Activated CD4-positive, alpha-beta T cell treated with anti-CD3 and anti-CD28 coated beads for 36 hours (primary cell): ENCODE measurements around the gene LIN28A. TPM values are rescaled to one million over a fixed set of nuclear protein-coding genes. Genes with fewer than 3 reads are reported as not detected.
A peak's percentile ranks its signal among the peaks of the same experiment; 100 is the strongest.

Source experiments
- ATAC-seq: fragments of 200-7000 bp; cut with Tn5 transposase; one replicate; pipeline ENCODE4 v1.10.0; 2021; ENCODE audit warnings: mild to moderate bottlenecking, moderate library complexity
- CTCF ChIA-PET: fragments of 350-600 bp; sonication (Branson Sonifier 250); formaldehyde crosslinking; loops from one replicate; lab custom pipeline; 2021; ENCODE audit warnings: antibody characterized with exemption; lab: Charles Lee
- POLR2A ChIA-PET: fragments of 350-600 bp; sonication (Branson Sonifier 250); formaldehyde crosslinking; loops from one replicate; lab custom pipeline; 2021; ENCODE audit warnings: antibody characterized with exemption, inconsistent platforms; lab: Charles Lee
- DNase-seq: peaks from one replicate; pipeline ENCODE4 v3.0.0-alpha.2; 2020
- H3K27ac Mint-ChIP-seq: one replicate; pipeline ENCODE4 v1.8.0; 2021; ENCODE audit warnings: mixed read lengths
- H3K27me3 Mint-ChIP-seq: one replicate; pipeline ENCODE4 v1.8.0; 2021; ENCODE audit warnings: mixed read lengths
- H3K36me3 Mint-ChIP-seq: one replicate; pipeline ENCODE4 v1.8.0; 2021; ENCODE audit warnings: low read depth, mixed read lengths
- H3K4me1 Mint-ChIP-seq: one replicate; pipeline ENCODE4 v1.8.0; 2021; ENCODE audit warnings: mixed read lengths
- H3K4me3 Mint-ChIP-seq: one replicate; pipeline ENCODE4 v1.8.0; 2021; ENCODE audit warnings: mild to moderate bottlenecking, moderate library complexity, mixed read lengths
- H3K9me3 Mint-ChIP-seq: one replicate; pipeline ENCODE4 v1.8.0; 2021; ENCODE audit warnings: low read depth, mixed read lengths
- intact Hi-C, 2 experiments: fragments of 100-400 bp; cut with DNase I in 1 of 2; cut with micrococcal nuclease in 1 of 2; formaldehyde crosslinking; loops; one replicate each; pipeline versions ENCODE4 v1.14.2 to v1.15.1; 2022 to 2024; cut with DNase I, micrococcal nuclease
- total RNA-seq, 2 experiments: library from RNA; stranded (reverse); gene quantifications; one replicate each; pipeline ENCODE4 v1.2.3, GENCODE V29; 2021

Gene LIN28A
- total RNA-seq, 2 experiments from 2014 or later = not detected

DNA sequence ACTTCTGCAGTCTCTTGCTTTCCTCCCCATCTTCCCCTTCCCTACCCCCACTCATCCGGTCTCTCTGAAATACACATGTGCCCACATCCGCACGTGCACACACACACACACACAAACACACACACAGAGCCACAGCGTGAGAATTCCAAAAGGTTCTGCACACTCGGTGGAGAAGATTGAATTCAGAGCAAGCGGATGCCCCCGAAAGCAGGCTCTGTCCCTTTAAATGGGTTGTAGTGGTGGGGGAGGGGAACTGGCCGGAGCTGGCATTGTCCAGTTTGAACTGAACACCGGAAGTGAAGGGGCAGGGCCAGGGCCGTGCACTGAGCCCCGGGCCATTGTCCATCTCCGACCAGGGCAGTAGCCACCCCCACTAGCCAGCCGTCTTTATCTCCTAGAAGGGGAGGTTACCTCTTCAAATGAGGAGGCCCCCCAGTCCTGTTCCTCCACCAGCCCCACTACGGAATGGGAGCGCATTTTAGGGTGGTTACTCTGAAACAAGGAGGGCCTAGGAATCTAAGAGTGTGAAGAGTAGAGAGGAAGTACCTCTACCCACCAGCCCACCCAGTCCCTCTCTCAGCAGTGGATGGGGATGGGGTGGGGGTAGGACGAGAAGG is 1.3 kb upstream of the LIN28A start:
- Mint-ChIP-seq H3K27ac (no peak overlapping the region), H3K27me3 (peaks cover 39% of the 10 kb centered on the region), H3K36me3 (no peaks in the 10 kb centered on the region), H3K4me3 (no peak overlapping the region), H3K4me1 (peaks cover 20% of the 10 kb centered on the region), H3K9me3 (no peaks in the 10 kb centered on the region)
- ATAC-seq = no peak
- intact Hi-C loops = no loop called here
- no peak for DNase-seq
- CTCF ChIA-PET = interaction anchor here (0.7 to 1.5 kb wide), 3 partner anchors 8 to 183 kb away, joined by 3 to 8 read pairs (median 3); no protein-coding TSS in a partner anchor
- POLR2A ChIA-PET = interaction anchor here (0.5 kb wide), 1 partner anchor 10 kb away, joined by 3 read pairs; no protein-coding TSS in a partner anchor

DNA sequence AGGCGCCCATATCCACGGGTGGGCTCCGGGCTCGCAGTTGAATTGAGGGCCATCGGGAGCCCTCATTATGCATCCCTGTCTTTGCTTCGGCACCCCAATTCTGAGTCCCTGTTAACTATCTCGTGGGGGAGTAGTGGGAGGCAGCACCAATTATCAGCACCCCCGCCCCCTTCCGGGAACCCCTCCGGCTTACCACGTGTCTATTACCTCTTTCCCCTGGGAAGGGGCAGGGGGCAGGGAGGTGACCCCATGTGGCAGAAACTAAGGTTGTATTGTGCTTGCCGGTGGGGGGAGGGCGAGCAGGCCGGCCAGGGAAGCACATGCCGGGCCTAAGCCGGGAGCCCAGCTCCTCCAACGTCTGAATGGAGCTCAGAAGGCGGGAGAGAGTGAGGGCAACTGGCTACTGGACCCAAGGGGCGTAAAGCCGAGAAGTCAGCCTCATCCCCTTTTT is 1.0 kb downstream of the LIN28A start:
- H3K4me1 Mint-ChIP-seq = peaks cover 20% of the 10 kb centered on the region
- peaks cover 43% of the 10 kb centered on the region for H3K27me3 Mint-ChIP-seq
- H3K27ac Mint-ChIP-seq = no peak overlapping the region
- ChIA-PET POLR2A (no interaction called here), CTCF (interaction anchor here (0.6 to 1.0 kb wide), 3 partner anchors 16 to 266 kb away, joined by 3 read pairs; no protein-coding TSS in a partner anchor)
- H3K4me3 Mint-ChIP-seq = no peak overlapping the region
- intact Hi-C loops = loop anchor here in 1 of 2 experiments (5.0 to 10.0 kb wide), 2 partner anchors 34 to 307 kb away; no protein-coding TSS in a partner anchor
- H3K9me3 Mint-ChIP-seq = no peaks in the 10 kb centered on the region
- H3K36me3 Mint-ChIP-seq = no peaks in the 10 kb centered on the region
- DNase-seq (no peak), ATAC-seq (no peak)

DNA sequence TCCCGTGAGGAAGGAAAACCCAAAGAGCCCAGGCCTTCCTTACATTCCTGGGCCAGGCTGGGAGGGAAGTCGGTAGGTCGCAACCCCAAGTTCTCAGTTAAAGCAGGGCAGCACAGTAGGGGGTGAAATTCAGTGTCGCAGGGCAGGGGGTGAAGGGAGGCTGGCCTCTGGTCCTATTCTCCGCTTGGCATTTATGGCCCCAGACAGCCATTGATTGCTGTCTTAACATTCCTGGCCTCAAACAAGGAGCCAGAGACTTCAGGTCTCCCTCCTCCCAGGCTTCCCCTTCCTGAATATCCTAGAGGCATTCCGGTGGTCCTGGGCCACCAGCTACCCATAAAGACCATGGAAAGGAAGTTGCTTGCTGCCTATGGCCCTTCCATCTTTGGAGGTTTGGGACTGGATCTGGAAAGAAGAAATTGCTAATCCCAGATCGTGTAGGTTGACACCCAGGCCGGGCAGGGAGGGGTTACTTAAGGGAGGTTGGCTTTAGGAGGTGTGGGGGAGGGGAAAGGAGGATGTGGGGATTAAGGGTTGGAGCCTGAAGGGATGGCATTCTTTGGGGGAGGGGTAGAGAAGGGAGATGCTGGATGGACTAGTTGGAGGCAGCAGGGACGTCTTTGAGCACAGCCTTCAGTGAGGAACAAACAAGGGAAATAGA is 1.7 kb downstream of the LIN28A start:
- H3K36me3 Mint-ChIP-seq = no peaks in the 10 kb centered on the region

DNA sequence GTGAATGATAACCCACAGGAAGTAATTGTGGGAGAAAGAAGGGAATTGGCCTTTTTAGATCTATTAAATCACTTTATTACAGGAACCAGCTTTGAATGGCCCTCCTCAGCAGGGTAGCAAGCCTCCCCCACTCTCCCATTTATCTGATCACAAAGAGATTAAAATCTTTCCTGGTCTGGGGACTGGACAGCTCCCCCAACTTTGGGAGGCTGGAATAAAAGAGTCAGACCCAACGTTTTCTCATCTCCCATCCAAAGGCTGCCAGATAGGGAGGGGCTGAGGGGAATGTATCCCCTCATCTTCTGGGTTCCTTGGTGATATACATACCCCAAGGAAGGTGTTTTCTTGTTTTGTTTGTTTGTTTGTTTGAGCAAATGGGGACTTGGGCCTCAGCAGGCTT is 2.4 kb downstream of the LIN28A start:
- intact Hi-C loops = loop anchor here in 1 of 2 experiments (5.0 to 10.0 kb wide), 2 partner anchors 36 to 308 kb away; no protein-coding TSS in a partner anchor
- DNase-seq (no peak), ATAC-seq (no peak)
- Mint-ChIP-seq H3K27ac (no peak overlapping the region), H3K36me3 (no peaks in the 10 kb centered on the region), H3K9me3 (no peaks in the 10 kb centered on the region), H3K27me3 (peaks cover 43% of the 10 kb centered on the region), H3K4me1 (peaks cover 20% of the 10 kb centered on the region), H3K4me3 (no peak overlapping the region)
- POLR2A ChIA-PET = interaction anchor here (0.5 kb wide), 1 partner anchor 309 kb away, joined by 3 read pairs; no protein-coding TSS in a partner anchor
- CTCF ChIA-PET = interaction anchor here (0.6 kb wide), 1 partner anchor 147 kb away, joined by 3 read pairs; no protein-coding TSS in a partner anchor

More for the DNA sequence above, 1.7 kb downstream of the LIN28A start:
- ChIA-PET POLR2A (no interaction called here), CTCF (interaction anchor here (0.6 to 1.0 kb wide), 2 partner anchors 147 to 267 kb away, joined by 3 read pairs; no protein-coding TSS in a partner anchor)
- no peak overlapping the region for H3K27ac Mint-ChIP-seq
- DNase-seq (no peak), ATAC-seq (no peak)
- peaks cover 43% of the 10 kb centered on the region for H3K27me3 Mint-ChIP-seq
- no peaks in the 10 kb centered on the region for H3K9me3 Mint-ChIP-seq
- no peak overlapping the region for H3K4me3 Mint-ChIP-seq
- peaks cover 20% of the 10 kb centered on the region for H3K4me1 Mint-ChIP-seq
- intact Hi-C loops = loop anchor here in 1 of 2 experiments (5.0 to 10.0 kb wide), 2 partner anchors 35 to 308 kb away; no protein-coding TSS in a partner anchor

GRCh38 chr1:26417111-26417759 is 6.6 kb downstream of the LIN28A start:
- H3K4me3 Mint-ChIP-seq = no peak overlapping the region
- intact Hi-C loops = loop anchor here (1.0 to 10.0 kb wide), 7 partner anchors 54 to 312 kb away; no protein-coding TSS in a partner anchor
- ChIA-PET POLR2A (interaction anchor here (0.7 to 1.2 kb wide), 2 partner anchors 53 to 128 kb away, joined by 3 to 4 read pairs; no protein-coding TSS in a partner anchor), CTCF (interaction anchor here (0.5 to 3.3 kb wide), 60 partner anchors 8 to 1743 kb away, joined by 3 to 40 read pairs (median 5); partner anchors contain the start of genes DHDDS, SH3BGRL3, TENT5B and ZNF593)
- H3K9me3 Mint-ChIP-seq = no peaks in the 10 kb centered on the region
- peaks cover 19% of the 10 kb centered on the region for H3K27me3 Mint-ChIP-seq
- no peaks in the 10 kb centered on the region for H3K4me1 Mint-ChIP-seq
- no peaks in the 10 kb centered on the region for H3K36me3 Mint-ChIP-seq
- DNase-seq (peak; percentile 93), ATAC-seq (peak; percentile 100)
- H3K27ac Mint-ChIP-seq = no peak overlapping the region

DNA sequence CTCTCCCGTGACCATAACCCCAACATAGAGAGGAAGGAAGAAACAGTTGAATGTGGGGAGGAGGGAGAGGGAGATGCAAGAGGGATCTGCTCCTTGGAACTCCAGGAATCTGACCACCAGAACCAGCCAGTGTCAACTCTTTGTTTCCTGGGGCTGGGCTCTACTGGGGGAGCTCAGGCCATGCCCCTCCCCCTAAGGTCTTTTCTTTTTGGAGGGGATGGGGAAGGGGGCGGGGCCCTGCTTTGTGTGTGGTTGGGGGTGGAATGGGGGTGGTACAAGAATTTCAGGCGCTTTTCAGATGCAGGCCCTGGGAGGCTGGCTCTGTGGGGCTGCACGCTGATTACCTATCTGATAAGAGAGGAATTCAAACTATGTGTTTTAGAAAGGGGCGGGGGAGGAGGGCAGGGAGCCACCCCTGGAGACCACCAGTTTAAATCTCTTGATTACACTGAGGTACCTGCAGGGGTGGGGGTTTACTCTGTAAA is 8.3 kb downstream of the LIN28A start:
- POLR2A ChIA-PET = no interaction called here
- H3K9me3 Mint-ChIP-seq = no peaks in the 10 kb centered on the region
- H3K27me3 Mint-ChIP-seq = peaks cover 10% of the 10 kb centered on the region
- intact Hi-C loops = loop anchor here in 1 of 2 experiments (10.0 kb wide), 1 partner anchor 314 kb away; no protein-coding TSS in a partner anchor
- CTCF ChIA-PET = interaction anchor here (1.5 to 2.3 kb wide), 3 partner anchors 13 to 133 kb away, joined by 5 to 15 read pairs (median 10); partner anchors contain the start of gene DHDDS
- no peak overlapping the region for H3K4me3 Mint-ChIP-seq
- DNase-seq (no peak), ATAC-seq (no peak)
- no peaks in the 10 kb centered on the region for H3K36me3 Mint-ChIP-seq
- no peaks in the 10 kb centered on the region for H3K4me1 Mint-ChIP-seq
- no peak overlapping the region for H3K27ac Mint-ChIP-seq

- POLR2A ChIA-PET = no interaction called here
- intact Hi-C loops = loop anchor here in 1 of 2 experiments (10.0 kb wide), 1 partner anchor 315 kb away; no protein-coding TSS in a partner anchor
- Mint-ChIP-seq H3K27me3 (peaks cover 7% of the 10 kb centered on the region), H3K4me1 (no peaks in the 10 kb centered on the region), H3K36me3 (no peaks in the 10 kb centered on the region), H3K27ac (no peak overlapping the region), H3K4me3 (no peak overlapping the region), H3K9me3 (no peaks in the 10 kb centered on the region)
- CTCF ChIA-PET = interaction anchor here (0.7 to 2.1 kb wide), 5 partner anchors 13 to 250 kb away, joined by 3 to 10 read pairs (median 4); partner anchors contain the start of genes DHDDS and ZNF593
- no peak for DNase-seq
- ATAC-seq = no peak
Observed at GRCh38 chr1:26419494-26419893, 8.9 kb downstream of the LIN28A start.

- POLR2A ChIA-PET = no interaction called here
- Mint-ChIP-seq H3K9me3 (no peaks in the 10 kb centered on the region), H3K4me3 (no peak overlapping the region), H3K4me1 (peaks cover 17% of the 10 kb centered on the region), H3K27me3 (peaks cover 2% of the 10 kb centered on the region), H3K36me3 (peaks cover 8% of the 10 kb centered on the region), H3K27ac (no peak overlapping the region)
- ATAC-seq (no peak), DNase-seq (no peak)
- CTCF ChIA-PET = interaction anchor here (1.5 to 4.1 kb wide), 2 partner anchors 12 to 14 kb away, joined by 3 to 29 read pairs; no protein-coding TSS in a partner anchor
- intact Hi-C loops = no loop called here
Observed at GRCh38 chr1:26429721-26430120, 19.1 kb downstream of the LIN28A start.

DNA sequence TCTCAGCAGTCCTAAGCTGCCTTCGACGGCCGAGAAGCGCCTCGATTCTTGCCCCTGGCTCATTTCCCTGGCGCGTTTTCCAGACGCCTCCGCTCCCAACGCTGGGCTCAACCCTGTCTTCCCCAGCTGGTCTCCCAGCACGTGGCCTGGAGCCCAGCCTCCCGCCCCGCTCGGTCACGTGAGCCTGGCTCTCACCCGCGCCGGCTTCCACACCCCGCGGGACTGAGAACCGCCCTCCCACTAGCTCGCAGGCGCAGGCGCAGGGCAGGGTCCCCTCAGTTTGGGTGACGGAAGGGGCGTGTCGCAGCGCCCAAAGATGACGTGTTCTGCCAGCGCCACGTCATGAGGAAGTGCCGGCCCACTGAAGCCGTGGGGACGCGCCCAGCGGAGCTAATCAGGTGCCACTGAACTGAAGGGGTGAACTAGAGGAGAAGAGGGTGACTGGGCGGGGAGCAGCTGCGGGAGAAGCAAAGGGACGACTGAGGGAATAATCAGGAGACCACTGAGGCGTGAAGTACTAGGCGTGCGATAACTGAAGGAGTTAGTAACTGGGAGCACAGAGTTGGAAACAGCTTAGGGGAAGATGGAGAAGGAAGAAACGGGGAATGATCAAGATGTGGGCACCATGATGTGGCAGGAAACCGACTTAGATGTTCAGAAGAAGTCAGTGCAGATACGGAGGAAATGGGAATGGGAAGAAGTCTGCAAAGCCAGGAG is 21.5 kb downstream of the LIN28A start, which contains the start of gene DHDDS:
DHDDS (plus strand) TSS at position 343 of the 717 bp plus-strand sequence. CDS start 625 bp downstream, outside the sequence.
- DNase-seq (peak; percentile 99), ATAC-seq (peak; percentile 98)
- intact Hi-C loops = loop anchor here (1.0 to 2.0 kb wide), 11 partner anchors 40 to 433 kb away; partner anchors contain the start of genes HMGN2 (in 2 of the 2), CEP85 (in 1 of the 2), PDIK1L (in 1 of the 2) and UBXN11 (in 1 of the 2)
- Mint-ChIP-seq H3K4me3 (peak within 1 kb of the TSS; percentile 92), H3K4me1 (peaks cover 17% of the 10 kb centered on the region), H3K27ac (peak within 1 kb of the TSS; percentile 92), H3K36me3 (peaks cover 8% of the 10 kb centered on the region), H3K9me3 (no peaks in the 10 kb centered on the region), H3K27me3 (no peaks in the 10 kb centered on the region)
- ChIA-PET CTCF (interaction anchor here (0.7 to 4.1 kb wide), 19 partner anchors 12 to 666 kb away, joined by 3 to 29 read pairs (median 5); partner anchors contain the start of genes CEP85, HMGN2, RPS6KA1 and ZNF593), POLR2A (interaction anchor here (0.5 to 1.1 kb wide), 6 partner anchors 39 to 468 kb away, joined by 3 to 8 read pairs (median 3); partner anchors contain the start of genes GPATCH3, GPN2 and HMGN2)
